Measurements from ENCODE around the gene FRRS1.
"Not testable (repeated sequence)": the region's sequence is repeated elsewhere in the genome, so short reads cannot be mapped to it uniquely, and the experiment has no call there.

FRRS1 gene

GRCh38 chr1:99766378-99766800 lies at the start of gene FRRS1:
Gene FRRS1 (minus strand): TSS chr1:99766635. CDS start chr1:99748768, 17,867 bp downstream.
- DNase-seq = peak; percentile 76

- no peak for DNase-seq
These were observed 48.0 kb upstream of the FRRS1 start for GRCh38 chr1:99814373-99814900.

- no peak for DNase-seq
These were observed 45.3 kb upstream of the FRRS1 start for GRCh38 chr1:99811747-99812146.

- no peak for DNase-seq
These were observed 44.6 kb upstream of the FRRS1 start for GRCh38 chr1:99811075-99811474.

- peak; percentile 50 for DNase-seq
These were observed 42.1 kb upstream of the FRRS1 start for GRCh38 chr1:99808391-99809115.

- no peak for DNase-seq
These were observed 40.4 kb upstream of the FRRS1 start for GRCh38 chr1:99806882-99807281.

- DNase-seq = no peak
These were observed 35.1 kb upstream of the FRRS1 start for GRCh38 chr1:99801584-99801983.

GRCh38 chr1:99793861-99794260 lies 27.4 kb upstream of the FRRS1 start:
- not testable (repeated sequence) for DNase-seq

GRCh38 chr1:99789715-99790114 lies 23.3 kb upstream of the FRRS1 start:
- DNase-seq = no peak

GRCh38 chr1:99788896-99789295 lies 22.5 kb upstream of the FRRS1 start:
- DNase-seq = no peak

- DNase-seq = no peak
These were observed 20.5 kb upstream of the FRRS1 start for GRCh38 chr1:99786751-99787501.

GRCh38 chr1:99784809-99785255 lies 18.4 kb upstream of the FRRS1 start:
- DNase-seq = no peak

GRCh38 chr1:99784143-99784542 lies 17.7 kb upstream of the FRRS1 start:
- no peak for DNase-seq

GRCh38 chr1:99782920-99783319 lies 16.5 kb upstream of the FRRS1 start:
- no peak for DNase-seq

GRCh38 chr1:99782397-99782796 lies 16.0 kb upstream of the FRRS1 start:
- DNase-seq = no peak

GRCh38 chr1:99781798-99782197 lies 15.4 kb upstream of the FRRS1 start:
- no peak for DNase-seq

GRCh38 chr1:99777752-99778151 lies 11.3 kb upstream of the FRRS1 start:
- DNase-seq = no peak

GRCh38 chr1:99776120-99776519 lies 9.7 kb upstream of the FRRS1 start:
- no peak for DNase-seq

- DNase-seq = no peak
These were observed 6.4 kb upstream of the FRRS1 start for GRCh38 chr1:99772809-99773208.

- DNase-seq = no peak
These were observed 5.1 kb upstream of the FRRS1 start for GRCh38 chr1:99771513-99771918.

GRCh38 chr1:99768524-99769245 lies 2.2 kb upstream of the FRRS1 start:
- DNase-seq = no peak

- DNase-seq = no peak
These were observed 1.7 kb upstream of the FRRS1 start for GRCh38 chr1:99768104-99768503.

- no peak for DNase-seq
These were observed 1.5 kb downstream of the FRRS1 start for GRCh38 chr1:99764909-99765308.

All from femur (tissue), 1 donor.